HepG2 (cell line): ENCODE results near the gene XXYLT1.

Experiments
- BHLHE40 ChIP-seq: IDR thresholded peaks from 2 replicates; pipeline ENCODE4 v1.6.1; 2011; ENCODE audit warnings: low read length, improper control_type of control experiment
- CBX1 ChIP-seq: IDR thresholded peaks from one replicate; pipeline ENCODE4 v1.6.1; 2016; ENCODE audit warnings: antibody characterized with exemption, low read depth
- EZH2 ChIP-seq: conservative IDR thresholded peaks from 2 replicates; pipeline ENCODE4 v1.6.1; 2012; ENCODE audit warnings: mild to moderate bottlenecking, low read depth, low read length, moderate library complexity
- KLF9 ChIP-seq: IDR thresholded peaks from 2 replicates; pipeline ENCODE4 v1.6.1; 2016; ENCODE audit warnings: low read depth
- PBX3 ChIP-seq: sonication (generic); formaldehyde crosslinking; IDR thresholded peaks from 2 replicates; pipeline ENCODE4 v1.8.1; 2023; ENCODE audit warnings: missing genetic modification reagents, inconsistent platforms, borderline replicate concordance
- ZNF12 ChIP-seq: sonication (generic); formaldehyde crosslinking; IDR thresholded peaks from 2 replicates; pipeline ENCODE4 v1.5.0; 2020; ENCODE audit warnings: missing genetic modification reagents

- TF ChIP-seq CBX1, result no peak
- TF ChIP-seq KLF9 (CRISPR knock-in tag), result no peak
- TF ChIP-seq ZNF12 (CRISPR knock-in tag), result no peak
- TF ChIP-seq BHLHE40, result no peak
- TF ChIP-seq PBX3, result no peak
- TF ChIP-seq EZH2, result no peak
Measured at GRCh38 chr3:195150181-195151118, 120.5 kb downstream of the XXYLT1 start.
